H9 (cell line): ENCODE measurements around the gene TARP.

Experiments used
- DNase-seq: peaks from one replicate; pipeline ENCODE4 v3.0.0-alpha.2; 2017
- H2AFZ ChIP-seq: one replicate; pipeline ENCODE4 v1.6.1; 2013; ENCODE audit warnings: mild to moderate bottlenecking, low read length, control low read depth, moderate library complexity
- H2AK5ac ChIP-seq: 2 replicates; pipeline ENCODE4 v1.6.1; 2013; ENCODE audit warnings: low read length, control low read depth, mixed read lengths; ENCODE audit not compliant: insufficient read length
- H2BK120ac ChIP-seq: one replicate; pipeline ENCODE4 v1.6.1; 2013; ENCODE audit warnings: low read depth, mild to moderate bottlenecking, low read length, control low read depth, inconsistent platforms; ENCODE audit not compliant: poor library complexity, severe bottlenecking
- H2BK12ac ChIP-seq: 2 replicates; pipeline ENCODE4 v1.6.1; 2013; ENCODE audit warnings: low read length, control low read depth, mixed read lengths, low read depth; ENCODE audit not compliant: insufficient read length
- H2BK15ac ChIP-seq: 2 replicates; pipeline ENCODE4 v1.6.1; 2013; ENCODE audit warnings: low read depth, low read length, control low read depth
- H2BK20ac ChIP-seq: one replicate; pipeline ENCODE4 v1.6.1; 2013; ENCODE audit warnings: low read depth, mild to moderate bottlenecking, low read length, control low read depth, inconsistent platforms; ENCODE audit not compliant: poor library complexity, severe bottlenecking
- H2BK5ac ChIP-seq: 2 replicates; pipeline ENCODE4 v1.6.1; 2013; ENCODE audit warnings: low read length, control low read depth, mixed read lengths; ENCODE audit not compliant: insufficient read length
- H3K14ac ChIP-seq: 2 replicates; pipeline ENCODE4 v1.6.1; 2013; ENCODE audit warnings: low read length, control low read depth; ENCODE audit not compliant: insufficient read depth
- H3K18ac ChIP-seq: 2 replicates; pipeline ENCODE4 v1.6.1; 2013; ENCODE audit warnings: low read depth, mild to moderate bottlenecking, mixed read lengths, low read length, control low read depth; ENCODE audit not compliant: insufficient read length
- H3K23ac ChIP-seq: 2 replicates; pipeline ENCODE4 v1.6.1; 2013; ENCODE audit warnings: low read length, control low read depth, mixed read lengths, low read depth; ENCODE audit not compliant: insufficient read length
- H3K23me2 ChIP-seq: 2 replicates; pipeline ENCODE4 v1.6.1; 2013; ENCODE audit warnings: low read depth, mild to moderate bottlenecking, mixed read lengths, low read length, control low read depth; ENCODE audit not compliant: insufficient read length, poor library complexity, severe bottlenecking
- H3K27ac ChIP-seq: 2 replicates; pipeline ENCODE4 v1.5.1; 2013; ENCODE audit warnings: low read length, control low read depth, mixed read lengths, low read depth; ENCODE audit not compliant: insufficient read length
- H3K27me3 ChIP-seq: 2 replicates; pipeline ENCODE4 v1.6.1; 2013; ENCODE audit warnings: low read length, control low read depth, inconsistent platforms; ENCODE audit not compliant: insufficient read depth
- H3K4ac ChIP-seq: 2 replicates; pipeline ENCODE4 v1.6.1; 2013; ENCODE audit warnings: low read depth, mild to moderate bottlenecking, control low read depth, inconsistent platforms, low read length, moderate library complexity
- H3K4me1 ChIP-seq: 2 replicates; pipeline ENCODE4 v1.6.1; 2013; ENCODE audit warnings: low read length, control low read depth, inconsistent platforms; ENCODE audit not compliant: insufficient read depth
- H3K4me2 ChIP-seq: 2 replicates; pipeline ENCODE4 v1.6.1; 2013; ENCODE audit warnings: low read length, control low read depth, mixed read lengths; ENCODE audit not compliant: insufficient read length, insufficient read depth
- H3K56ac ChIP-seq: 2 replicates; pipeline ENCODE4 v1.6.1; 2013; ENCODE audit warnings: low read depth, mild to moderate bottlenecking, mixed read lengths, low read length, control low read depth; ENCODE audit not compliant: insufficient read length
- H3K79me1 ChIP-seq: 2 replicates; pipeline ENCODE4 v1.6.1; 2013; ENCODE audit warnings: low read depth, mild to moderate bottlenecking, moderate library complexity, low read length, control low read depth, inconsistent platforms; ENCODE audit not compliant: insufficient read depth, poor library complexity, severe bottlenecking
- H3K79me2 ChIP-seq: 2 replicates; pipeline ENCODE4 v1.6.1; 2013; ENCODE audit warnings: low read length, control low read depth, inconsistent platforms; ENCODE audit not compliant: insufficient read depth
- H3K9ac ChIP-seq: 2 replicates; pipeline ENCODE4 v1.6.1; 2013; ENCODE audit warnings: low read length, control low read depth, mixed read lengths; ENCODE audit not compliant: insufficient read length; ENCODE audit errors: extremely low read depth
- H3K9me3 ChIP-seq: one replicate; pipeline ENCODE4 v1.6.1; 2013; ENCODE audit warnings: low read depth, low read length, inconsistent platforms; ENCODE audit not compliant: control insufficient read depth
- H3T11ph ChIP-seq: one replicate; pipeline ENCODE4 v1.6.1; 2013; ENCODE audit warnings: mild to moderate bottlenecking, low read length, control low read depth, inconsistent platforms
- H4K20me1 ChIP-seq: one replicate; pipeline ENCODE4 v1.6.1; 2013; ENCODE audit not compliant: control insufficient read depth, insufficient read length, insufficient read depth
- H4K5ac ChIP-seq: 2 replicates; pipeline ENCODE4 v1.6.1; 2013; ENCODE audit warnings: low read depth, mild to moderate bottlenecking, mixed read lengths, low read length, control low read depth; ENCODE audit not compliant: insufficient read length
- H4K8ac ChIP-seq: replicated peaks from 2 replicates; pipeline ENCODE4 v1.6.1; 2013; ENCODE audit warnings: low read length, control low read depth, mixed read lengths, low read depth; ENCODE audit not compliant: insufficient read length
- H4K91ac ChIP-seq: 2 replicates; pipeline ENCODE4 v1.6.1; 2013; ENCODE audit warnings: low read depth, mild to moderate bottlenecking, moderate library complexity, mixed read lengths, low read length, control low read depth; ENCODE audit not compliant: insufficient read length
- H3K27ac Mint-ChIP-seq, 3 experiments: 2 replicates in 2 of 3; 3 replicates in 1 of 3; pipeline ENCODE4 v1.8.0; 2020 to 2021; ENCODE audit warnings: mixed read lengths in 3 of 3, mild to moderate bottlenecking in 1 of 3, moderate library complexity in 1 of 3
- H3K27me3 Mint-ChIP-seq: 2 replicates; pipeline ENCODE4 v1.8.0; 2021; ENCODE audit warnings: low read depth, mild to moderate bottlenecking, moderate library complexity, mixed read lengths
- H3K36me3 Mint-ChIP-seq, 3 experiments: 2 replicates in 2 of 3; 3 replicates in 1 of 3; pipeline ENCODE4 v1.8.0; 2020 to 2021; ENCODE audit warnings: low read depth in 3 of 3, mixed read lengths in 3 of 3; ENCODE audit not compliant: insufficient read depth in 1 of 3
- H3K4me1 Mint-ChIP-seq, 2 experiments: 2 replicates each; pipeline ENCODE4 v1.8.0; 2020; ENCODE audit warnings: mixed read lengths in 2 of 2
- H3K4me3 Mint-ChIP-seq, 2 experiments: 2 replicates in 1 of 2; 3 replicates in 1 of 2; pipeline ENCODE4 v1.8.0; 2020 to 2021; ENCODE audit warnings: mild to moderate bottlenecking in 2 of 2, mixed read lengths in 2 of 2, moderate library complexity in 1 of 2
- H3K9me3 Mint-ChIP-seq, 2 experiments: 2 replicates in 1 of 2; 3 replicates in 1 of 2; pipeline ENCODE4 v1.8.0; 2020; ENCODE audit warnings: mild to moderate bottlenecking in 2 of 2, mixed read lengths in 2 of 2, moderate library complexity in 1 of 2
- CTCF ChIP-seq: fragments of 200-600 bp; sonication (generic); conservative IDR thresholded peaks from 3 replicates; pipeline ENCODE4 v1.8.0; 2021; ENCODE audit warnings: antibody characterized with exemption, mild to moderate bottlenecking
- WGBS: extraction: QIAGEN DNeasy Blood & Tissue Kit; methylation state at CpG from one replicate; pipeline ENCODE4 v1.1.7; 2013; ENCODE audit warnings: missing lambda C conversion rate, low lambda C conversion rate, mixed read lengths; ENCODE audit not compliant: insufficient read length; ENCODE audit errors: extremely low coverage; 5-methylcytosine and 5-hydroxymethylcytosine counted together

TARP gene

DNA sequence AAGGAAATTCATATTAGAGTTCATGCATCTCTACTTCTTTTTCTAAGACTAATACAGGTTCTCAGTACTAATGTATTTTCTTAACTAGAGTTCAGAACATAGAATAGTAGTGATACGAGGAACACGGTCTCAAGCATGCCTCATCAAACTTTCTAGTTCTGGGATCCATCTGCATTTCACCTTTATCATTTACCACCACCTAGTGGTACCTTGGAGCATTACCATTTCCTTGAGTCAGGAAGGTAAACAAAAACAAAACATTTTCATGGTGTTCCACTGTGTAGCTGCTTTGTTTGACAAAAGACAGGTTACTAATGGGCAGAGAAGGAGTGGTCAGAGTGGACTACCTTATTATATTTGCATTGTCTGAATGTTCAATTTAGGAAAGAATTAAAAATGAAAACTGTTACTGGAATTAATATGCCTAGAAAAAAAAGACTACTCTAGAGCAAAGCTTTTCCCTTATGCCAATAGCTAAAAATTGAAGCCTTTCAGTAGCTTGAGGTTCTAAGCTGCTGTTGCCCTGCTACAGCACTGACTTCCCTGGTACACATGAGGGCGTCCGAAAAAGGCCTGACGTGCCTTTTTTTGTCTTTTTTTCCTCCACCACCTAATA lies 50.8 kb downstream of the TARP start:
- Histone ChIP-seq H3K23ac (no peak overlapping the region), H4K91ac (no peak overlapping the region), H2AK5ac (no peak overlapping the region), H2BK5ac (no peak overlapping the region), H3K79me1 (no peaks in the 10 kb centered on the region), H3K4me1 (no peaks in the 10 kb centered on the region), H2BK12ac (no peak overlapping the region), H3K4me2 (no peak overlapping the region), H2AFZ (no peak overlapping the region), H2BK120ac (no peak overlapping the region), H4K5ac (no peak overlapping the region), H3K27ac (no peak overlapping the region), H3K4ac (no peak overlapping the region), H3K9ac (no peak overlapping the region), H2BK15ac (no peak overlapping the region), H3K9me3 (no peaks in the 10 kb centered on the region), H3K27me3 (no peaks in the 10 kb centered on the region), H3K56ac (no peak overlapping the region), H3K14ac (no peak overlapping the region), H3K79me2 (no peaks in the 10 kb centered on the region), H2BK20ac (no peak overlapping the region), H4K20me1 (no peaks in the 10 kb centered on the region), H3K23me2 (no peaks in the 10 kb centered on the region), H4K8ac (no peak overlapping the region), H3K18ac (no peak overlapping the region), H3T11ph (no peak overlapping the region)
- TF ChIP-seq CTCF = peak; percentile 84
- peaks cover 9 to 35% (median 35%) of the 10 kb centered on the region in 3 experiments for H3K36me3 Mint-ChIP-seq
- WGBS = no CpG with 5 or more reads among the region's 5 CpGs
- H3K27me3 Mint-ChIP-seq = no peaks in the 10 kb centered on the region
- no peaks in the 10 kb centered on the region for H3K9me3 Mint-ChIP-seq
- peaks cover 0 to 2% of the 10 kb centered on the region in 2 experiments; a peak in 1 of 4 replicates for H3K4me1 Mint-ChIP-seq
- DNase-seq = no peak
- H3K27ac Mint-ChIP-seq = no peak overlapping the region; a peak in 1 of 7 replicates
- H3K4me3 Mint-ChIP-seq = no peak overlapping the region
